CD8-positive, alpha-beta memory T cell (primary cell): Measurements from ENCODE around the gene TMC5. TPM values are rescaled to one million over a fixed set of nuclear protein-coding genes. Genes with fewer than 3 reads are reported as not detected.
"Not testable (repeated sequence)": the region's sequence is repeated elsewhere in the genome, so short reads cannot be mapped to it uniquely, and the experiment has no call there.

ENCODE experiments used
- CTCF ChIA-PET: fragments of 350-600 bp; sonication (Branson Sonifier 250); formaldehyde crosslinking; loops from one replicate; lab custom pipeline; 2021; ENCODE audit warnings: antibody characterized with exemption; lab: Charles Lee
- POLR2A ChIA-PET: fragments of 350-600 bp; sonication (Branson Sonifier 250); formaldehyde crosslinking; loops from one replicate; lab custom pipeline; 2021; ENCODE audit warnings: antibody characterized with exemption; lab: Charles Lee
- DNase-seq, 5 donors: peaks; one replicate each; pipeline versions ENCODE4 v3.0.0 to v3.0.0-alpha.2; 2020 to 2022; ENCODE audit warnings: mixed read lengths in 1 of 5
- H3K27ac ChIP-seq: one replicate; pipeline ENCODE4 v1.7.0; 2013; ENCODE audit warnings: low read depth, mild to moderate bottlenecking, low read length, moderate library complexity
- H3K27me3 ChIP-seq: 2 replicates; pipeline ENCODE4 v1.7.0; 2013; ENCODE audit warnings: low read length, mild to moderate bottlenecking; ENCODE audit not compliant: insufficient read depth, poor library complexity, severe bottlenecking
- H3K36me3 ChIP-seq: 2 replicates; pipeline ENCODE4 v1.7.0; 2013; ENCODE audit warnings: mild to moderate bottlenecking, low read length, moderate library complexity; ENCODE audit not compliant: insufficient read depth
- H3K4me1 ChIP-seq: 2 replicates; pipeline ENCODE4 v1.7.0; 2013; ENCODE audit warnings: mild to moderate bottlenecking, low read length, moderate library complexity; ENCODE audit not compliant: insufficient read depth
- H3K4me3 ChIP-seq: 2 replicates; pipeline ENCODE4 v1.7.0; 2013; ENCODE audit warnings: mild to moderate bottlenecking, low read length
- H3K9me3 ChIP-seq: 2 replicates; pipeline ENCODE4 v1.7.0; 2013; ENCODE audit warnings: mild to moderate bottlenecking, low read length
- H3K27ac Mint-ChIP-seq, 8 donors: one replicate each; pipeline ENCODE4 v1.8.0; 2020 to 2021; ENCODE audit warnings: mixed read lengths in 8 of 8, mild to moderate bottlenecking in 6 of 8, inconsistent platforms in 3 of 8, moderate library complexity in 3 of 8
- H3K27me3 Mint-ChIP-seq, 2 donors: one replicate each; pipeline ENCODE4 v1.8.0; 2020 to 2021; ENCODE audit warnings: mixed read lengths in 2 of 2, mild to moderate bottlenecking in 1 of 2, moderate library complexity in 1 of 2
- H3K36me3 Mint-ChIP-seq, 3 donors: one replicate each; pipeline ENCODE4 v1.8.0; 2020 to 2021; ENCODE audit warnings: mixed read lengths in 3 of 3, inconsistent platforms in 1 of 3, mild to moderate bottlenecking in 1 of 3
- H3K4me1 Mint-ChIP-seq, 3 donors: one replicate each; pipeline ENCODE4 v1.8.0; 2020 to 2021; ENCODE audit warnings: mixed read lengths in 3 of 3, inconsistent platforms in 1 of 3, mild to moderate bottlenecking in 1 of 3
- H3K4me3 Mint-ChIP-seq, 7 donors: one replicate each; pipeline ENCODE4 v1.8.0; 2020 to 2021; ENCODE audit warnings: mixed read lengths in 7 of 7, mild to moderate bottlenecking in 6 of 7, moderate library complexity in 4 of 7, inconsistent platforms in 2 of 7
- H3K9me3 Mint-ChIP-seq, 5 donors: one replicate each; pipeline ENCODE4 v1.8.0; 2020 to 2022; ENCODE audit warnings: mixed read lengths in 5 of 5, mild to moderate bottlenecking in 3 of 5, moderate library complexity in 2 of 5, inconsistent platforms in 1 of 5
- polyA plus RNA-seq: library from polyadenylated mRNA; unstranded; fragments of 300-500 nt; fragmentation: Illumina TruSeq; gene quantifications from one replicate; pipeline ENCODE4 v1.2.3, GENCODE V29; 2021
- total RNA-seq, 2 experiments: library from RNA; stranded (reverse); gene quantifications; one replicate each; pipeline ENCODE4 v1.2.3, GENCODE V29; 2021

TMC5 gene
- total and polyA plus RNA-seq, 3 experiments from 2014 or later: not detected

GRCh38 chr16:19393226-19394111, 24.2 kb upstream of the TMC5 start:
- Histone ChIP-seq H3K9me3 (no peaks in the 10 kb centered on the region), H3K4me3 (no peak overlapping the region), H3K27me3 (no peaks in the 10 kb centered on the region), H3K36me3 (no peaks in the 10 kb centered on the region), H3K4me1 (no peaks in the 10 kb centered on the region), H3K27ac (no peak overlapping the region)
- Mint-ChIP-seq H3K27ac (no peak overlapping the region), H3K4me3 (no peak overlapping the region), H3K4me1 (no peaks in the 10 kb centered on the region), H3K9me3 (peaks cover 0 to 7% (median 0%) of the 10 kb centered on the region in 5 donors), H3K36me3 (no peaks in the 10 kb centered on the region), H3K27me3 (peaks cover 7 to 37% of the 10 kb centered on the region in 2 donors)
- CTCF ChIA-PET: no interaction called here
- no peak for DNase-seq
- POLR2A ChIA-PET: no interaction called here

DNA sequence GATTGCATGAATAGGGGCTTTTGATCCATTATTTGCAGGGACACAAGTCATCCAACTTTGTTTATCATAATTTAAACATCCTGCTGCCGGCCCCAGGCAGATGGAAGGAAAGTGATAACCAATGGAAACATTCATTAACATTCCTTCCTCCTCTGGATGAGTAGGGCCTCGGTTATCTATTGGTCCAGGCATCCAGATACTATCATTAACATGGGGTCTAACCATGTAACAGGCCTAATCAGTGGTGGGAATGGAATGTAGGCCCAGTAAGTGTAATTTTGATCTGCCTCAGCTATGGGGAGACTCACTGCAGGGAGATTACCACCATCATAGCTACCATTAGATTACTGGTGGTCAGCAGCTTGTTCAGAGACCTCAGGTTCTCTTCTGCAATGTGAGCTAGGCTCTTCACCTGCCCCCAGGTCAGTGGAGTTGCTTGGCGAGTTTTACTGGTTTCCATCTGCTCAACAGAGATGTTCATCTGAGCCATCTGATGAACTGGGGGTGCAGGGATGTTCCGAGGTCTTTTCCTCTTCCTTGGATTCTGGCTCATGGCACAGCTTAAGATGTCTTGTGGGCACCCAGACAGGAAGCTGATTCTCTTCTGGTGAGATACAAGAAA, 21.9 kb upstream of the TMC5 start:
- Mint-ChIP-seq H3K27me3 (peaks cover 9 to 37% of the 10 kb centered on the region in 2 donors), H3K9me3 (peaks cover 2 to 13% (median 7%) of the 10 kb centered on the region in 5 donors)
- H3K4me3 Mint-ChIP-seq, H3K9me3 ChIP-seq, CTCF ChIA-PET, H3K27ac ChIP-seq, POLR2A ChIA-PET, DNase-seq, H3K27ac Mint-ChIP-seq, H3K4me1 ChIP-seq, H3K36me3 ChIP-seq, H3K4me1 Mint-ChIP-seq, H3K27me3 ChIP-seq, H3K4me3 ChIP-seq, H3K36me3 Mint-ChIP-seq: not testable (repeated sequence)

DNA sequence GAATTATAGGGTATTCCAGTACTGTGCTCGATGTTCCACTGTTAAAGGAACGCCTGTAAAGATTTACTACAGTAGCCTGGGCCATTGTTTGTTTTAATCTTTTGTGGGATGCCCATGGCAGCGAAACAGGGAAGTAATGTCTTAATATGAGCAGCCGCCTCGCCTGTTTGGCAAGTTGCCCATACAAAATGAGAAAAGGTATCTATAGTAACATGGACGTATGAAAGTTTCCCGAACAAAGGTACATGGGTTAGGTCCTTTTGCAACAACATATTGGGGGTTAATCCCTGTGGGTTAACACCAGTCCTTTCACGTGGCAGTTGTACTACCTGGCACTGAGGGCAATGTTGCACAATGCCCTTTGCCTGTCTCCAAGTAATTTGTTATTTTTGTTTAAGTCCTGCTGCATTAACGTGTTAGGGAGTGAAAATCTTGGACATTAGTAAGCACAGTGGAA, 21.1 kb upstream of the TMC5 start:
- no peaks in the 10 kb centered on the region for H3K27me3 ChIP-seq
- ChIA-PET POLR2A (no interaction called here), CTCF (no interaction called here)
- DNase-seq: no peak
- no peaks in the 10 kb centered on the region for H3K4me1 ChIP-seq
- H3K9me3 ChIP-seq: no peaks in the 10 kb centered on the region
- Mint-ChIP-seq H3K36me3 (peaks cover 0 to 2% (median 0%) of the 10 kb centered on the region in 3 donors), H3K27ac (no peak overlapping the region), H3K4me3 (no peak overlapping the region), H3K9me3 (peaks cover 10 to 20% (median 15%) of the 10 kb centered on the region in 5 donors), H3K4me1 (no peaks in the 10 kb centered on the region), H3K27me3 (peaks cover 13 to 37% of the 10 kb centered on the region in 2 donors)
- no peaks in the 10 kb centered on the region for H3K36me3 ChIP-seq
- no peak overlapping the region for H3K4me3 ChIP-seq
- H3K27ac ChIP-seq: no peak overlapping the region

DNA sequence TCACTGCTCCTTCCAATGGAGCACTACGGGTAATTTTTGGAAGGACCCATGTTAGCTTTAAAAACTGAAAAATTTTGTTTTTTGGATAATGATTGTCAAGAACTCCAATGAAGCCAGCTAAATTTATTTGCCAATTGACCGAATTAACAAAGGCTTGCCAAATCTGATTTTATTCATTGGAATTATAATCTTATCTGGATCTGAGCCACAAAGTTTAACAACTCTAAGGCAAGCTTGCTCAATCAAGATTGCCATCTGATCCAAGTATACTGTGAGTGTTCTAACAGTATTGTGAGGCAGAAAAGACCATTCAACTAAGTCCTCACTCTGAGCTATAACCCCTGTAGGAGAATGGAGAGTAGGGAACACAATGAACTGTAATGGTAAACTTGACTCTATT, 20.3 kb upstream of the TMC5 start:
- H3K4me3 ChIP-seq, H3K36me3 ChIP-seq, H3K4me1 ChIP-seq, H3K9me3 ChIP-seq, CTCF ChIA-PET, H3K27ac Mint-ChIP-seq, H3K4me1 Mint-ChIP-seq, POLR2A ChIA-PET, H3K27ac ChIP-seq, H3K36me3 Mint-ChIP-seq, H3K27me3 ChIP-seq, H3K4me3 Mint-ChIP-seq, DNase-seq: not testable (repeated sequence)
- peaks cover 17 to 27% (median 21%) of the 10 kb centered on the region in 5 donors for H3K9me3 Mint-ChIP-seq
- peaks cover 14 to 35% of the 10 kb centered on the region in 2 donors for H3K27me3 Mint-ChIP-seq

DNA sequence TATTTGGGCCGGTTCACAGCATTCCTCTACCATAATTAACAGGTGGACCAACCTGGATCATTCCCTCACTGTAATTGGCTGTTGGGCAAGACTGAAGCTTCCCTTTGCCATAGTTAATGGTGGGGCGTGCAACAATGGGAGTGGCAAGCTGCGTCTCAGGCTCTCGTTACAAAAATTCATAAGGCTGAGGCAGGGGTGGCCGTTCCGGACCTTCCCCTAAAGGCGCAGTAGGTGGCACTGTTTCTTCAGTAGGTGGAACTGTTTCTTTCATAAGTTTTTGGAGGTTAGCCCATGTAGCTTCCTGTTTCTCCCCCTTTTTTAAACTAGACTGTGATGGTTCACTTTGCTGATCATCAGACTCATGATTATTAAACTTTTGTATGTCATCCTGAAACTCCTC, 17.0 kb upstream of the TMC5 start:
- Mint-ChIP-seq H3K4me1 (no peaks in the 10 kb centered on the region), H3K27ac (no peak overlapping the region), H3K27me3 (peaks cover 7 to 17% of the 10 kb centered on the region in 2 donors), H3K9me3 (peaks cover 14 to 31% (median 24%) of the 10 kb centered on the region in 5 donors), H3K36me3 (peaks cover 0 to 2% (median 0%) of the 10 kb centered on the region in 3 donors), H3K4me3 (no peak overlapping the region)
- POLR2A ChIA-PET: no interaction called here
- no peaks in the 10 kb centered on the region for H3K9me3 ChIP-seq
- no peaks in the 10 kb centered on the region for H3K36me3 ChIP-seq
- H3K4me1 ChIP-seq: no peaks in the 10 kb centered on the region
- no peak for DNase-seq
- no peaks in the 10 kb centered on the region for H3K27me3 ChIP-seq
- H3K27ac ChIP-seq: no peak overlapping the region
- no peak overlapping the region for H3K4me3 ChIP-seq
- CTCF ChIA-PET: no interaction called here

- Mint-ChIP-seq H3K27me3 (peaks cover 17 to 31% of the 10 kb centered on the region in 2 donors), H3K4me3 (no peak overlapping the region), H3K27ac (no peak overlapping the region), H3K4me1 (peaks cover 0 to 7% (median 2%) of the 10 kb centered on the region in 3 donors), H3K36me3 (peaks cover 0 to 4% (median 0%) of the 10 kb centered on the region in 3 donors), H3K9me3 (peaks cover 8 to 28% (median 17%) of the 10 kb centered on the region in 5 donors)
- ChIA-PET POLR2A (no interaction called here), CTCF (interaction anchor here (0.8 kb wide), 1 partner anchor 18 kb away, joined by 3 read pairs; no protein-coding TSS in a partner anchor)
- no peak overlapping the region for H3K4me3 ChIP-seq
- H3K9me3 ChIP-seq: peaks cover 7% of the 10 kb centered on the region
- no peaks in the 10 kb centered on the region for H3K36me3 ChIP-seq
- DNase-seq: no peak
- no peaks in the 10 kb centered on the region for H3K27me3 ChIP-seq
- H3K27ac ChIP-seq: no peak overlapping the region
- no peaks in the 10 kb centered on the region for H3K4me1 ChIP-seq
Measured at GRCh38 chr16:19406891-19407491, 10.7 kb upstream of the TMC5 start.

DNA sequence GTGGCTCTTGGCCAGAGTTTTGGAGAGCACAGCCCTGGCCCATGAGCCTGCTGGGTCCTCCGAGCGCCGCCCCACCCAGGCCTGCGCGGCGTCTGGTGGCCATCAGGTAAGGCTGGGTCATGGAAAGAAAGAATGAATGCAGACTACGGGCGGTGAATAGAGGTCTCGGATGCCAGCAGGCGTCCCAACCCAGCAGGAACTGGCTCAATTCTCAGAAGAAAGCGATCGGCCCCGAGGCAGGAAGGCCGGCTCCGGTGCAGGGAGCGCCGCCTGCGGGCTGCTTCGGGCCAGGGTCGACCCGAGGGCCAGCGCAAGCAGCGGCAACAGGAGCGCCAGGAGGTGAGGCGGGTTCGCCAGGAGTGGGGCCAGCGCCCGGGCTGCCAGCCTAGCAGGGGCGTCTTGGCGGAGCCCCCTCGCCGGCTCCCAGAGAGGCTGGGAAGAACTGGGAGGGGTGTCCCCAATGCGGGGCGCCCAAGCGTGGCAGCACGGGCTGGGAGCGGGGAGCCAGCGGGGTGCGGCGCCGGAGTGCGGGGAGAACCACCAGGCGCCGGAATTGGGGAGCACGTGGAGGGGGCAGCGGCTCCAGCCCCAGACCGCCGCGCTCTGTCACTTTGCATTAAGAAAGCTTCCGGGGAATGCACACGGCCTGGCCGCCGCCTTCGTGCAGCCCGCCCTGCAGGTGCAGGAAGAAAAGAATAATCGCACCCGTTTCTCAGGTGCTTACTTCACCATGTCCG, 7.1 kb upstream of the TMC5 start:
- peaks cover 29 to 47% of the 10 kb centered on the region in 2 donors for H3K27me3 Mint-ChIP-seq
- peaks cover 4 to 20% (median 10%) of the 10 kb centered on the region in 5 donors for H3K9me3 Mint-ChIP-seq
- CTCF ChIA-PET: no interaction called here

More for the DNA sequence above, 7.1 kb upstream of the TMC5 start:
- Mint-ChIP-seq H3K27ac (no peak overlapping the region), H3K4me3 (peak overlapping the region in 4 of 7 donors; percentile 36 to 65 (median 41)), H3K36me3 (peaks cover 0 to 4% (median 0%) of the 10 kb centered on the region in 3 donors), H3K4me1 (peaks cover 0 to 7% (median 2%) of the 10 kb centered on the region in 3 donors)
- POLR2A ChIA-PET: no interaction called here
- Histone ChIP-seq H3K9me3 (peaks cover 7% of the 10 kb centered on the region), H3K4me3 (no peak overlapping the region), H3K27ac (no peak overlapping the region), H3K27me3 (no peaks in the 10 kb centered on the region), H3K4me1 (no peaks in the 10 kb centered on the region), H3K36me3 (no peaks in the 10 kb centered on the region)
- no peak for DNase-seq
